SK-N-SH treated with all-trans-retinoic acid at 6 μM for 48 hours (cell line): ENCODE measurements around the gene CPA4.

Experiments
- ATAC-seq: fragments of 200-7000 bp; cut with Tn5 transposase; 3 replicates; pipeline ENCODE4 v1.9.1; 2020; ENCODE audit warnings: mild to moderate bottlenecking, moderate library complexity
- CREB5 ChIP-seq: fragments of 250-450 bp; sonication (Bioruptor Pico); IDR thresholded peaks from 2 replicates; pipeline ENCODE4 v1.5.1; 2020; ENCODE audit warnings: low read depth, mild to moderate bottlenecking, moderate library complexity
- GLIS3 ChIP-seq: fragments of 250-450 bp; sonication (Bioruptor Pico); IDR thresholded peaks from 2 replicates; pipeline ENCODE4 v1.5.0; 2020; ENCODE audit warnings: mild to moderate bottlenecking, moderate library complexity
- ISL1 ChIP-seq: fragments of 250-450 bp; sonication (Bioruptor Pico); IDR thresholded peaks from 2 replicates; pipeline ENCODE4 v2.1.2; 2022; ENCODE audit warnings: mild to moderate bottlenecking, moderate library complexity
- OSR1 ChIP-seq: fragments of 250-450 bp; sonication (Bioruptor Pico); IDR thresholded peaks from 2 replicates; pipeline ENCODE4 v1.8.0; 2022; ENCODE audit warnings: moderate library complexity, mild to moderate bottlenecking, inconsistent platforms
- POU6F1 ChIP-seq: fragments of 250-450 bp; sonication (Bioruptor Pico); IDR thresholded peaks from 2 replicates; pipeline ENCODE4 v1.8.0; 2021; ENCODE audit warnings: low read depth, mild to moderate bottlenecking, moderate library complexity, borderline replicate concordance
- RARB ChIP-seq: fragments of 250-450 bp; sonication (Bioruptor Pico); IDR thresholded peaks from 2 replicates; pipeline ENCODE4 v1.8.0; 2021; ENCODE audit warnings: mild to moderate bottlenecking, moderate library complexity
- TOX ChIP-seq: fragments of 250-450 bp; sonication (Bioruptor Pico); IDR thresholded peaks from 2 replicates; pipeline ENCODE4 v1.8.0; 2021; ENCODE audit warnings: mild to moderate bottlenecking, moderate library complexity, borderline replicate concordance
- TSHZ2 ChIP-seq: fragments of 250-450 bp; sonication (Bioruptor Pico); IDR thresholded peaks from 2 replicates; pipeline ENCODE4 v1.5.0; 2020; ENCODE audit warnings: mild to moderate bottlenecking, moderate library complexity
- ZC3H10 ChIP-seq: fragments of 250-450 bp; sonication (Bioruptor Pico); IDR thresholded peaks from 2 replicates; pipeline ENCODE4 v1.5.1; 2021; ENCODE audit warnings: mild to moderate bottlenecking, moderate library complexity
- ZFP3 ChIP-seq: fragments of 250-450 bp; sonication (Bioruptor Pico); IDR thresholded peaks from 2 replicates; pipeline ENCODE4 v1.5.0; 2020; ENCODE audit warnings: mild to moderate bottlenecking, moderate library complexity
- ZFP30 ChIP-seq: fragments of 450-650 bp; formaldehyde crosslinking; IDR thresholded peaks from 2 replicates; pipeline ENCODE4 v1.5.0; 2022; ENCODE audit warnings: mild to moderate bottlenecking, moderate library complexity
- ZNF8 ChIP-seq: fragments of 450-650 bp; formaldehyde crosslinking; IDR thresholded peaks from 2 replicates; pipeline ENCODE4 v1.5.0; 2020; ENCODE audit warnings: mild to moderate bottlenecking, moderate library complexity
- TF ChIP-seq, protein P1 (sequence below): fragments of 250-450 bp; sonication (Bioruptor Pico); IDR thresholded peaks from 2 replicates; pipeline ENCODE4 v1.8.0; 2020; ENCODE audit warnings: mild to moderate bottlenecking, moderate library complexity, borderline replicate concordance

CPA4 gene

GRCh38 chr7:130297628-130298543 is 4.9 kb downstream of the CPA4 start (continued):
- TF ChIP-seq CREB5 (CRISPR knock-in tag) (no peak), TSHZ2 (CRISPR knock-in tag) (no peak), ZFP30 (CRISPR knock-in tag) (no peak)
- TF ChIP-seq, all 23 proteins: peak for 0

GRCh38 chr7:130298544-130299326 is 5.8 kb downstream of the CPA4 start:
- no peak for TF ChIP-seq OSR1 (CRISPR knock-in tag)
- TF ChIP-seq ZFP30 (CRISPR knock-in tag) = no peak
- TF ChIP-seq CREB5 (CRISPR knock-in tag) = no peak
- TF ChIP-seq, protein P1, sequence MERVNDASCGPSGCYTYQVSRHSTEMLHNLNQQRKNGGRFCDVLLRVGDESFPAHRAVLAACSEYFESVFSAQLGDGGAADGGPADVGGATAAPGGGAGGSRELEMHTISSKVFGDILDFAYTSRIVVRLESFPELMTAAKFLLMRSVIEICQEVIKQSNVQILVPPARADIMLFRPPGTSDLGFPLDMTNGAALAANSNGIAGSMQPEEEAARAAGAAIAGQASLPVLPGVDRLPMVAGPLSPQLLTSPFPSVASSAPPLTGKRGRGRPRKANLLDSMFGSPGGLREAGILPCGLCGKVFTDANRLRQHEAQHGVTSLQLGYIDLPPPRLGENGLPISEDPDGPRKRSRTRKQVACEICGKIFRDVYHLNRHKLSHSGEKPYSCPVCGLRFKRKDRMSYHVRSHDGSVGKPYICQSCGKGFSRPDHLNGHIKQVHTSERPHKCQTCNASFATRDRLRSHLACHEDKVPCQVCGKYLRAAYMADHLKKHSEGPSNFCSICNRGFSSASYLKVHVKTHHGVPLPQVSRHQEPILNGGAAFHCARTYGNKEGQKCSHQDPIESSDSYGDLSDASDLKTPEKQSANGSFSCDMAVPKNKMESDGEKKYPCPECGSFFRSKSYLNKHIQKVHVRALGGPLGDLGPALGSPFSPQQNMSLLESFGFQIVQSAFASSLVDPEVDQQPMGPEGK = no peak
- TF ChIP-seq ISL1 = no peak
- TF ChIP-seq POU6F1 (CRISPR knock-in tag) = no peak
- TF ChIP-seq RARB (CRISPR knock-in tag) = no peak
- TF ChIP-seq ZFP3 (CRISPR knock-in tag) = no peak
- TF ChIP-seq GLIS3 (CRISPR knock-in tag) = no peak
- TF ChIP-seq TOX (CRISPR knock-in tag) = no peak
- TF ChIP-seq TSHZ2 (CRISPR knock-in tag) = no peak
- ATAC-seq = no peak

GRCh38 chr7:130299866-130300265 is 6.9 kb downstream of the CPA4 start:
- ATAC-seq = no peak
- no peak for TF ChIP-seq GLIS3 (CRISPR knock-in tag)
- no peak for TF ChIP-seq ZC3H10 (CRISPR knock-in tag)
- no peak for TF ChIP-seq ZNF8
- no peak for TF ChIP-seq OSR1 (CRISPR knock-in tag)
